GM18861 (cell line): ENCODE measurements around the gene MRPS24.

Experiments
- ATAC-seq: cut with Tn5 transposase; IDR thresholded peaks from one replicate; pipeline ENCODE4 v1.9.1; 2021; ENCODE audit not compliant: unreplicated experiment

Gene MRPS24

GRCh38 chr7:43877968-43878864, 8.9 kb upstream of the MRPS24 start:
- no peak for ATAC-seq

GRCh38 chr7:43876976-43877745, 7.8 kb upstream of the MRPS24 start:
- no peak for ATAC-seq

- no peak for ATAC-seq
Observed at GRCh38 chr7:43876241-43876640, 6.9 kb upstream of the MRPS24 start.

GRCh38 chr7:43873300-43873699, 4.0 kb upstream of the MRPS24 start:
- ATAC-seq, result no peak

- ATAC-seq, result no peak
Observed at GRCh38 chr7:43872406-43873110, 3.2 kb upstream of the MRPS24 start.

GRCh38 chr7:43871064-43871463, 1.7 kb upstream of the MRPS24 start:
- ATAC-seq, result no peak

- ATAC-seq, result no peak
Observed at GRCh38 chr7:43870316-43870715, 999 bp upstream of the MRPS24 start.

GRCh38 chr7:43869867-43870240, 537 bp upstream of the MRPS24 start:
- ATAC-seq, result no peak

- ATAC-seq, result no peak
Observed at GRCh38 chr7:43868681-43869005, 674 bp downstream of the MRPS24 start.

GRCh38 chr7:43868181-43868580, 1.1 kb downstream of the MRPS24 start:
- ATAC-seq, result no peak

- ATAC-seq, result no peak
Observed at GRCh38 chr7:43865277-43865676, 4.0 kb downstream of the MRPS24 start.

GRCh38 chr7:43864126-43864525, 5.2 kb downstream of the MRPS24 start:
- no peak for ATAC-seq

GRCh38 chr7:43856996-43857395, 12.3 kb downstream of the MRPS24 start:
- ATAC-seq, result no peak

- no peak for ATAC-seq
Observed at GRCh38 chr7:43856316-43856715, 13.0 kb downstream of the MRPS24 start.

GRCh38 chr7:43855176-43855575, 14.1 kb downstream of the MRPS24 start:
- ATAC-seq, result no peak

GRCh38 chr7:43851805-43852204, 17.5 kb downstream of the MRPS24 start:
- no peak for ATAC-seq

- peak; percentile 46 for ATAC-seq
Observed at GRCh38 chr7:43850348-43851116, 18.8 kb downstream of the MRPS24 start.

GRCh38 chr7:43849047-43849446, 20.3 kb downstream of the MRPS24 start:
- no peak for ATAC-seq

- ATAC-seq, result no peak
Observed at GRCh38 chr7:43847496-43847895, 21.8 kb downstream of the MRPS24 start.

- no peak for ATAC-seq
Observed at GRCh38 chr7:43844662-43845061, 24.7 kb downstream of the MRPS24 start.

GRCh38 chr7:43844257-43844656, 25.1 kb downstream of the MRPS24 start:
- ATAC-seq, result no peak
